Bladder microvascular endothelial cell (primary cell): ENCODE measurements around the gene GPR157. TPM values are rescaled to one million over a fixed set of nuclear protein-coding genes. Genes with fewer than 3 reads are reported as not detected.

ENCODE experiments used
- total RNA-seq: library from RNA; depleted of rRNA; stranded (reverse); fragments of >200 nt; gene quantifications from 2 replicates; pipeline ENCODE4 v1.2.3, GENCODE V29; 2014

The GPR157 gene, protein sequence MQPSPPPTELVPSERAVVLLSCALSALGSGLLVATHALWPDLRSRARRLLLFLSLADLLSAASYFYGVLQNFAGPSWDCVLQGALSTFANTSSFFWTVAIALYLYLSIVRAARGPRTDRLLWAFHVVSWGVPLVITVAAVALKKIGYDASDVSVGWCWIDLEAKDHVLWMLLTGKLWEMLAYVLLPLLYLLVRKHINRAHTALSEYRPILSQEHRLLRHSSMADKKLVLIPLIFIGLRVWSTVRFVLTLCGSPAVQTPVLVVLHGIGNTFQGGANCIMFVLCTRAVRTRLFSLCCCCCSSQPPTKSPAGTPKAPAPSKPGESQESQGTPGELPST
- 2.1 and 4.8 TPM in 2 replicates for total RNA-seq

DNA sequence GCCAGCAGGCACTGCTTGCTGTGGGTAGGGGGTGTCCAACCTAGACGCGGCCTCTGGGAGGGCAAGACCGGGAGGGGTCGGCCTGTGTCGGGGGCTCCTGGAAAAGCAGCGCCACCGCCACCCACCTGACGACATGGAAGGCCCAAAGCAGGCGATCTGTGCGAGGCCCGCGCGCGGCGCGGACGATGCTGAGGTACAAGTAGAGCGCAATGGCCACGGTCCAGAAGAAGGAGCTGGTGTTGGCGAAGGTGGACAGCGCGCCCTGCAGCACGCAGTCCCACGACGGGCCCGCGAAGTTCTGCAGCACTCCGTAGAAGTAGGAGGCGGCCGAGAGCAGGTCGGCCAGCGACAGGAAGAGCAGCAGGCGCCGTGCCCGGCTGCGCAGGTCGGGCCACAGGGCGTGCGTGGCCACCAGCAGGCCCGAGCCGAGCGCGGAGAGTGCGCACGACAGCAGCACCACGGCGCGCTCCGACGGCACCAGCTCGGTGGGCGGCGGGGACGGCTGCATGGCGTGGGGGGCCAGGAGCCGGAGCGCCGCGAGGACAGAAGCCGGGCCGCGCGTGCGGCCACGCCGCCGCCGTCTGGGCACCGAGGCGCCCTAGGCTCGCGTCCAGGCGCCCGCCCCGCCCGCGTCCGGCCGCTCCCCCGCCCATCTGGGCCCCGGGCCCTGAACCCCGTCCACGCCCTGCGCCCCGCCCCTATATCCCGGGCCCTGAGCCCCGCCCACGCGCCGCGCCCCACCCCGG lies at the start of gene GPR157:
GPR157 (minus strand) TSS at position 583 of the 746 bp plus-strand sequence; CDS start at position 508, 75 bp downstream.

DNA sequence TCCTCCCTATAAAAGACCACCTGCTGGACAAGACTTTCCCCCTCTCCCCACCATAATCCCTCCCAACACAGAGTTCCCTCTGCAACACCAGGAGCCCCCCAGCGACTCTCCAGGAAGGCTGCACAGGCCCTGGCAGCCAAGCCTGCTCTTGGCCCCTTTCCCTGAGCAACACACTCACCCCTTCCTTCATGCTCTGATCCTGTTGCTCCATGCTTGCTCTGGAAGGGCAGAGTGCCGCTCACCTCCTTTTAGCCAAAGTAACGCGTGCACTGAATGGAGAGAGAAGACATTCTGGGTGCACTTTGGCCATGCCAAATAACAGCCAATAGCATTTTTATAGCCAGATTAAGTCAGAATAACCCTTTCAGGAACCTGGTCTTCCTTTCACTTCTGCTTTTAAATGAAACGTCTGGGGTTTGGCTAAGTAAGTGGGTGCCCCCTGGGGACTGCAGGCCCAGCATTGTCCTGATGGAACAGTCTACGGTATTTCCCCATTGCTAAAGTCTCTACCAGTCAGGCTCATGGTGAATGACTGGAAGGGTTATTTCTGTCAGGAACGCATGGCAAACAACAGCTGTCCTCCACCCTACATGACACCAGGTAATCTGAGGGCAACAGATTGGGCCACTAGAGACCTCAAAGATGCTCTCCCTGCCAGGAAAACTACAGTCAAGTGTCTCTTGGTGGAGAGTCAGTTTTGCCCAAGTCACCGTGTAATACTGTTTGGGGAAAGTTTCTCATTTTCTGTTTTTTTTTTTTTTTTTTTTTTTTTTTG lies 59.4 kb downstream of the GPR157 start, which contains the start of gene SLC2A5:
SLC2A5 (minus strand) TSS at position 310 of the 775 bp plus-strand sequence; CDS start at position 211, 99 bp downstream.

Other genes starting within 250 kb of the GPR157 start
- not detected in 2 replicates for gene CA6, start 183.2 kb downstream of the GPR157 start, total RNA-seq
- gene SLC2A7, start 102.7 kb downstream of the GPR157 start, total RNA-seq = 0.06 TPM in 1 of 2 replicates, not detected in the other
- gene SLC2A5, start 59.5 kb downstream of the GPR157 start, total RNA-seq = not detected in 2 replicates
- gene H6PD, start 105.7 kb upstream of the GPR157 start, total RNA-seq = 8.9 and 16.8 TPM in 2 replicates
- gene SPSB1, start 163.8 kb upstream of the GPR157 start, total RNA-seq = 6.5 and 31.0 TPM in 2 replicates